DOHH2 (cell line): Measurements from ENCODE around the gene ELOVL2.
A peak's percentile ranks its signal among the peaks of the same experiment; 100 is the strongest.

ENCODE experiments used
- H3F3A ChIP-seq: fragments of 200-600 bp; sonication (generic), shearing (Covaris generic); 2 replicates; pipeline ENCODE4 v1.6.0; 2016; ENCODE audit warnings: antibody characterized with exemption, mild to moderate bottlenecking; ENCODE audit not compliant: control insufficient read depth, insufficient read depth
- H3K27ac ChIP-seq: fragments of 200-600 bp; sonication (generic); 2 replicates; pipeline ENCODE4 v1.5.1; 2014; ENCODE audit warnings: low read depth, mild to moderate bottlenecking, low read length, moderate library complexity
- H3K27me3 ChIP-seq: fragments of 200-600 bp; sonication (generic); 2 replicates; pipeline ENCODE4 v1.6.1; 2014; ENCODE audit warnings: mild to moderate bottlenecking, low read length, mixed read lengths; ENCODE audit not compliant: control insufficient read depth
- H3K36me3 ChIP-seq: fragments of 200-600 bp; sonication (generic); 2 replicates; pipeline ENCODE4 v1.6.1; 2014; ENCODE audit warnings: mild to moderate bottlenecking, low read length, moderate library complexity, mixed read lengths; ENCODE audit not compliant: control insufficient read depth
- H3K4me1 ChIP-seq: fragments of 200-600 bp; sonication (generic); 2 replicates; pipeline ENCODE4 v1.6.1; 2014; ENCODE audit warnings: mild to moderate bottlenecking, low read length, mixed read lengths; ENCODE audit not compliant: control insufficient read depth
- H3K4me2 ChIP-seq: fragments of 200-600 bp; sonication (generic); 2 replicates; pipeline ENCODE4 v1.6.0; 2014; ENCODE audit warnings: mild to moderate bottlenecking, low read length, moderate library complexity
- H3K4me3 ChIP-seq: fragments of 200-600 bp; sonication (generic); 2 replicates; pipeline ENCODE4 v1.5.1; 2014; ENCODE audit warnings: mild to moderate bottlenecking, low read length, mixed read lengths
- H3K79me2 ChIP-seq: fragments of 200-600 bp; sonication (generic); 2 replicates; pipeline ENCODE4 v1.6.1; 2014; ENCODE audit warnings: mild to moderate bottlenecking, low read length, mixed read lengths; ENCODE audit not compliant: control insufficient read depth
- H3K9me2 ChIP-seq: fragments of 200-600 bp; sonication (generic); replicated peaks from 2 replicates; pipeline ENCODE4 v1.6.1; 2014; ENCODE audit warnings: mild to moderate bottlenecking, low read length, mixed read lengths; ENCODE audit not compliant: control insufficient read depth
- H3K9me3 ChIP-seq: fragments of 200-600 bp; sonication (generic); 2 replicates; pipeline ENCODE4 v1.6.1; 2014; ENCODE audit warnings: antibody characterized with exemption, low read length, mixed read lengths; ENCODE audit not compliant: control insufficient read depth, insufficient read depth
- H4K20me1 ChIP-seq: fragments of 200-600 bp; sonication (generic); 2 replicates; pipeline ENCODE4 v1.6.0; 2014; ENCODE audit warnings: low read depth, mild to moderate bottlenecking, antibody characterized with exemption, low read length, moderate library complexity; ENCODE audit not compliant: control insufficient read depth, insufficient read depth
- EZH2phosphoT487 ChIP-seq: fragments of 200-600 bp; sonication (generic); IDR thresholded peaks from 2 replicates; pipeline ENCODE4 v1.6.1; 2017; ENCODE audit warnings: borderline replicate concordance, mild to moderate bottlenecking, antibody characterized with exemption, low read length, moderate library complexity, mixed read lengths
- TF ChIP-seq, protein P1 (sequence below): fragments of 200-600 bp; sonication (generic); IDR thresholded peaks from one replicate; pipeline ENCODE4 v1.5.1; 2014; ENCODE audit warnings: antibody characterized with exemption, mild to moderate bottlenecking, low read depth, low read length; ENCODE audit not compliant: poor library complexity, severe bottlenecking

Gene ELOVL2

DNA sequence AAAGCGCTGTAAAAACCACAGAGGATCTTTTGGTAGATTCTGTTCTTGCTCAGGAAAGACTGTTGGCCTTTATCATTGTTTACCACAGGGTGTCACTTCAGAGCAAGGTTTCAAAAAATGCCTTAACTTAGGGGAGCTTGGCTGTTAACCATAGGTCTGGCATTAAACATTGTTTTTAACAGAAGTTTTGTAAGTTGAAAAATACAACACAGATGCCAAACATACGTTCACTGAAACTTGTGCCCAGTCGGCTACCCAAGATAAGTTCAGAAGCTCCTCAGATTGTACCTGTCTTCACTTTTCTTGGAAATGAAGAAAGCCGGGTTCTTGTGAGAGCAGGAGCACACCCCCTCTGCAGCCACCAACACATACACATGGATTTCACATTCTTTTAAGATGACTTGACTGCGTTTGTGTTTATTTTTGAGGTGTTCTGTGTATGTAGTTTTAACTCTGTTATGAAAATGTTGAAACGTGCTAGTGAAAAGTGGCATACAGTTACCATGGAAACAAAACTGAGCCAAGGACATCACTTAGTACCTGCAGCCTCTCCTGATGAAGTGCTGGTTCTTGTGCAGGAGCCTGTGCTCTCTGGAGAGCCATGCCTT, 92.3 kb downstream of the ELOVL2 start:
- H4K20me1 ChIP-seq, result no peaks in the 10 kb centered on the region
- no peaks in the 10 kb centered on the region for H3K9me3 ChIP-seq
- H3K4me2 ChIP-seq, result no peak overlapping the region
- no peak overlapping the region for H3K4me3 ChIP-seq
- no peaks in the 10 kb centered on the region for H3K79me2 ChIP-seq
- H3K27me3 ChIP-seq, result peaks cover 17% of the 10 kb centered on the region
- H3K27ac ChIP-seq, result no peak overlapping the region
- no peaks in the 10 kb centered on the region for H3K36me3 ChIP-seq
- no peaks in the 10 kb centered on the region for H3F3A ChIP-seq
- no peaks in the 10 kb centered on the region for H3K9me2 ChIP-seq
- H3K4me1 ChIP-seq, result no peaks in the 10 kb centered on the region
- TF ChIP-seq, protein P1, sequence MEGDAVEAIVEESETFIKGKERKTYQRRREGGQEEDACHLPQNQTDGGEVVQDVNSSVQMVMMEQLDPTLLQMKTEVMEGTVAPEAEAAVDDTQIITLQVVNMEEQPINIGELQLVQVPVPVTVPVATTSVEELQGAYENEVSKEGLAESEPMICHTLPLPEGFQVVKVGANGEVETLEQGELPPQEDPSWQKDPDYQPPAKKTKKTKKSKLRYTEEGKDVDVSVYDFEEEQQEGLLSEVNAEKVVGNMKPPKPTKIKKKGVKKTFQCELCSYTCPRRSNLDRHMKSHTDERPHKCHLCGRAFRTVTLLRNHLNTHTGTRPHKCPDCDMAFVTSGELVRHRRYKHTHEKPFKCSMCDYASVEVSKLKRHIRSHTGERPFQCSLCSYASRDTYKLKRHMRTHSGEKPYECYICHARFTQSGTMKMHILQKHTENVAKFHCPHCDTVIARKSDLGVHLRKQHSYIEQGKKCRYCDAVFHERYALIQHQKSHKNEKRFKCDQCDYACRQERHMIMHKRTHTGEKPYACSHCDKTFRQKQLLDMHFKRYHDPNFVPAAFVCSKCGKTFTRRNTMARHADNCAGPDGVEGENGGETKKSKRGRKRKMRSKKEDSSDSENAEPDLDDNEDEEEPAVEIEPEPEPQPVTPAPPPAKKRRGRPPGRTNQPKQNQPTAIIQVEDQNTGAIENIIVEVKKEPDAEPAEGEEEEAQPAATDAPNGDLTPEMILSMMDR, result peak; percentile 22
- no peak for TF ChIP-seq EZH2phosphoT487

- no peak overlapping the region for H3K27ac ChIP-seq
- no peak overlapping the region for H3K4me2 ChIP-seq
- H4K20me1 ChIP-seq, result no peaks in the 10 kb centered on the region
- TF ChIP-seq, protein P1, result no peak
- no peak for TF ChIP-seq EZH2phosphoT487
- no peak overlapping the region for H3K4me3 ChIP-seq
- peaks cover 17% of the 10 kb centered on the region for H3K27me3 ChIP-seq
- no peaks in the 10 kb centered on the region for H3K36me3 ChIP-seq
- no peaks in the 10 kb centered on the region for H3K9me2 ChIP-seq
- H3K79me2 ChIP-seq, result no peaks in the 10 kb centered on the region
- no peaks in the 10 kb centered on the region for H3K4me1 ChIP-seq
- H3K9me3 ChIP-seq, result no peaks in the 10 kb centered on the region
- no peaks in the 10 kb centered on the region for H3F3A ChIP-seq
These were observed 94.3 kb downstream of the ELOVL2 start for GRCh38 chr6:10949579-10950490.

- Histone ChIP-seq H3K4me1 (no peaks in the 10 kb centered on the region), H3K9me2 (no peaks in the 10 kb centered on the region), H3K36me3 (no peaks in the 10 kb centered on the region), H3K4me3 (no peak overlapping the region), H3K27ac (no peak overlapping the region), H3K79me2 (no peaks in the 10 kb centered on the region), H3K9me3 (no peaks in the 10 kb centered on the region), H3K27me3 (peaks cover 17% of the 10 kb centered on the region), H4K20me1 (no peaks in the 10 kb centered on the region), H3F3A (no peaks in the 10 kb centered on the region), H3K4me2 (no peak overlapping the region)
- TF ChIP-seq, protein P1, result no peak
- no peak for TF ChIP-seq EZH2phosphoT487
These were observed 96.1 kb downstream of the ELOVL2 start for GRCh38 chr6:10947966-10948365.
